Endothelial cell of umbilical vein (primary cell): Measurements from ENCODE around the gene HTR6.

Experiments used
- CTCF ChIP-seq, 2 donors: IDR thresholded peaks; 1 replicate in 1 of 2; 2 replicates in 1 of 2; pipeline ENCODE4 v1.5.1; 2011; ENCODE audit warnings: low read length in 2 of 2, mild to moderate bottlenecking in 2 of 2, moderate library complexity in 2 of 2, control low read depth in 1 of 2, inconsistent platforms in 1 of 2, low read depth in 1 of 2; ENCODE audit not compliant: insufficient read depth in 1 of 2; ENCODE audit errors: extremely low read depth in 1 of 2
- EZH2 ChIP-seq: IDR thresholded peaks from 2 replicates; pipeline ENCODE4 v1.6.1; 2012; ENCODE audit warnings: borderline replicate concordance, low read depth, mild to moderate bottlenecking, moderate library complexity, low read length, inconsistent platforms; ENCODE audit not compliant: severe bottlenecking
- POLR2A ChIP-seq: IDR thresholded peaks from 2 replicates; pipeline ENCODE4 v1.6.1; 2012; ENCODE audit warnings: low read depth, mild to moderate bottlenecking, control low read depth, low read length

GRCh38 chr1:19647643-19648042 is 17.0 kb upstream of the HTR6 start:
- TF ChIP-seq CTCF (IDR thresholded peaks at IDR 0.05; ENCODE audit: extremely low read depth in 1 of 2, insufficient read depth in 1 of 2, low read depth in 1 of 2, low read length in 2 of 2) (no peak), POLR2A (no peak), EZH2 (no peak)
